ENCODE measurements around the gene BCS1L. TPM values are rescaled to one million over a fixed set of nuclear protein-coding genes. Genes with fewer than 3 reads are reported as not detected.
A peak's percentile ranks its signal among the peaks of the same experiment; 100 is the strongest.

The BCS1L gene
- total and polyA plus RNA-seq, 2 of the 13 experiments (the other 11 are each of a cell fraction or from before 2014, with no cell fraction given) = 48.9 to 76.0 TPM

DNA sequence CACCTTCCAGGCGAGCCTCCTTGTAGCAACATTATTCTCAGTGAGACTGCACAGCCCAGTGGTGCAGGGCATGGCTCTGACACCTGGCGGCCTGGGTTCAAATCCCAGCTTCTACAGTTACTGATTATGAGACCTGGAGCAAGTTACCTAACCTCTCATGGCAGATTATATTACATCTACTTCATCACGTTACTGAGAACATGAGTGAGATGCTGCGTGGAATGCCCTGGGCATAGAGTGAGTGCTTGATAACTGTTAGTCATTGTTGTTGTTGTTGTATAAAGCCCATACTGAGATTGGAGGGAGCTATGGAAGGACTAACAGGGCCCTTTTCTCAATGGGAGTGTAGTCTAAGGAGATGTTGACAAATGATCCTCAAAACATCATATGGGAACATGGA is 33.1 kb upstream of the BCS1L start:
- no peak for FAIRE-seq
- BruUV-seq (replicated peaks) = no TSS peak
- no peak overlapping the region for H3K4me2 ChIP-seq (ENCODE audit: low read depth, low read length)

GRCh38 chr2:218627939-218628338 is 31.5 kb upstream of the BCS1L start:
- POLR2A ChIA-PET = interaction anchor here (1.3 kb wide), 1 partner anchor 20 kb away, joined by 3 read pairs; the partner anchor contains the start of gene PLCD4
- Histone ChIP-seq H3K36me3 (replicated peaks in 1 of 2; ENCODE audit: control insufficient read depth in 1 of 2, insufficient read depth in 2 of 2, low read length in 2 of 2) (no peaks in the 10 kb centered on the region), H3K9me3 (ENCODE audit: low read length) (no peaks in the 10 kb centered on the region), H3K27me3 (ENCODE audit: control insufficient read depth in 1 of 2, insufficient read depth in 2 of 2, low read length in 2 of 2) (peaks cover 1 to 3% of the 10 kb centered on the region in 2 experiments; a peak in 1 of 5 replicates), H3K4me3 (replicated peaks in 1 of 3; ENCODE audit: insufficient read depth in 1 of 3, low read depth in 2 of 3, low read length in 3 of 3) (no peak overlapping the region), H3K9ac (ENCODE audit: insufficient read depth, low read depth, low read length) (no peak overlapping the region), H3K27ac (ENCODE audit: extremely low read length, insufficient read depth, low read length) (no peak overlapping the region), H3K79me2 (ENCODE audit: insufficient read depth, low read length) (no peaks in the 10 kb centered on the region), H2AFZ (ENCODE audit: low read length) (no peak overlapping the region), H3K4me2 (ENCODE audit: low read depth, low read length) (no peak overlapping the region), H4K20me1 (ENCODE audit: insufficient read depth, low read length) (no peaks in the 10 kb centered on the region), H3K4me1 (ENCODE audit: insufficient read depth, low read length) (no peaks in the 10 kb centered on the region)
- intact Hi-C loops (cut with micrococcal nuclease; ENCODE audit: unreplicated experiment) = no loop called here
- WGBS (ENCODE audit: low lambda C conversion rate) = 80% methylated on average over 4 of the region's 4 CpGs
- ATAC-seq (peak; percentile 17; the same call in 2 of the 3 replicates), FAIRE-seq (no peak), DNase-seq (ENCODE audit: low spot score) (no peak)
- BruUV-seq (replicated peaks) = no TSS peak
- CTCF ChIA-PET (ENCODE audit: low intra/inter-chr PET ratio, low total read pairs) = no interaction called here
- TF ChIP-seq ZNF83 (CRISPR knock-in tag; IDR thresholded peaks at IDR 0.05; ENCODE audit: borderline replicate concordance) (no peak), HNRNPK (IDR thresholded peaks at IDR 0.05; ENCODE audit: low read depth, low read length, poor library complexity, severe bottlenecking) (no peak), FOXC1 (CRISPR knock-in tag; IDR thresholded peaks at IDR 0.05; ENCODE audit: borderline replicate concordance) (no peak), AGO2 (optimal IDR thresholded peaks at IDR 0.05; ENCODE audit: low read depth, low read length) (no peak)
- TF ChIP-seq, protein P1, sequence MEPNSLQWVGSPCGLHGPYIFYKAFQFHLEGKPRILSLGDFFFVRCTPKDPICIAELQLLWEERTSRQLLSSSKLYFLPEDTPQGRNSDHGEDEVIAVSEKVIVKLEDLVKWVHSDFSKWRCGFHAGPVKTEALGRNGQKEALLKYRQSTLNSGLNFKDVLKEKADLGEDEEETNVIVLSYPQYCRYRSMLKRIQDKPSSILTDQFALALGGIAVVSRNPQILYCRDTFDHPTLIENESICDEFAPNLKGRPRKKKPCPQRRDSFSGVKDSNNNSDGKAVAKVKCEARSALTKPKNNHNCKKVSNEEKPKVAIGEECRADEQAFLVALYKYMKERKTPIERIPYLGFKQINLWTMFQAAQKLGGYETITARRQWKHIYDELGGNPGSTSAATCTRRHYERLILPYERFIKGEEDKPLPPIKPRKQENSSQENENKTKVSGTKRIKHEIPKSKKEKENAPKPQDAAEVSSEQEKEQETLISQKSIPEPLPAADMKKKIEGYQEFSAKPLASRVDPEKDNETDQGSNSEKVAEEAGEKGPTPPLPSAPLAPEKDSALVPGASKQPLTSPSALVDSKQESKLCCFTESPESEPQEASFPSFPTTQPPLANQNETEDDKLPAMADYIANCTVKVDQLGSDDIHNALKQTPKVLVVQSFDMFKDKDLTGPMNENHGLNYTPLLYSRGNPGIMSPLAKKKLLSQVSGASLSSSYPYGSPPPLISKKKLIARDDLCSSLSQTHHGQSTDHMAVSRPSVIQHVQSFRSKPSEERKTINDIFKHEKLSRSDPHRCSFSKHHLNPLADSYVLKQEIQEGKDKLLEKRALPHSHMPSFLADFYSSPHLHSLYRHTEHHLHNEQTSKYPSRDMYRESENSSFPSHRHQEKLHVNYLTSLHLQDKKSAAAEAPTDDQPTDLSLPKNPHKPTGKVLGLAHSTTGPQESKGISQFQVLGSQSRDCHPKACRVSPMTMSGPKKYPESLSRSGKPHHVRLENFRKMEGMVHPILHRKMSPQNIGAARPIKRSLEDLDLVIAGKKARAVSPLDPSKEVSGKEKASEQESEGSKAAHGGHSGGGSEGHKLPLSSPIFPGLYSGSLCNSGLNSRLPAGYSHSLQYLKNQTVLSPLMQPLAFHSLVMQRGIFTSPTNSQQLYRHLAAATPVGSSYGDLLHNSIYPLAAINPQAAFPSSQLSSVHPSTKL (CRISPR knock-in tag; IDR thresholded peaks at IDR 0.05) = no peak
- in situ Hi-C loops (cut with HindIII; ENCODE audit: extremely low pct_ligation_motif_present, low pct_unique_long_range_greater_than_20kb) = no loop called here

More for the DNA sequence above, 33.1 kb upstream of the BCS1L start:
- 44% methylated on average over 4 of the region's 4 CpGs for WGBS (ENCODE audit: low lambda C conversion rate)
- Histone ChIP-seq H4K20me1 (ENCODE audit: insufficient read depth, low read length) (no peaks in the 10 kb centered on the region), H3K36me3 (replicated peaks in 1 of 2; ENCODE audit: control insufficient read depth in 1 of 2, insufficient read depth in 2 of 2, low read length in 2 of 2) (no peaks in the 10 kb centered on the region), H3K9me3 (ENCODE audit: low read length) (no peaks in the 10 kb centered on the region), H3K9ac (ENCODE audit: insufficient read depth, low read depth, low read length) (no peak overlapping the region), H3K4me1 (ENCODE audit: insufficient read depth, low read length) (no peaks in the 10 kb centered on the region), H3K79me2 (ENCODE audit: insufficient read depth, low read length) (no peaks in the 10 kb centered on the region), H2AFZ (ENCODE audit: low read length) (no peak overlapping the region), H3K4me3 (replicated peaks in 1 of 3; ENCODE audit: insufficient read depth in 1 of 3, low read depth in 2 of 3, low read length in 3 of 3) (no peak overlapping the region), H3K27me3 (ENCODE audit: control insufficient read depth in 1 of 2, insufficient read depth in 2 of 2, low read length in 2 of 2) (peaks cover 1 to 3% of the 10 kb centered on the region in 2 experiments; a peak in 1 of 5 replicates), H3K27ac (ENCODE audit: extremely low read length, insufficient read depth, low read length) (no peak overlapping the region)
- TF ChIP-seq NCOA1 (CRISPR knock-in tag; IDR thresholded peaks at IDR 0.05) (no peak), ZNF780A (CRISPR knock-in tag; IDR thresholded peaks at IDR 0.05) (no peak), ZSCAN29 (CRISPR knock-in tag; conservative IDR thresholded peaks at IDR 0.05) (no peak), SOX13 (IDR thresholded peaks at IDR 0.05) (no peak), SOX13 (CRISPR knock-in tag; conservative IDR thresholded peaks at IDR 0.05 in 1 of 2, IDR thresholded peaks at IDR 0.05 in 1 of 2) (no peak), IKZF1 (IDR thresholded peaks at IDR 0.05) (no peak), KAT8 (CRISPR knock-in tag; IDR thresholded peaks at IDR 0.05) (no peak), DMAP1 (CRISPR knock-in tag; IDR thresholded peaks at IDR 0.05) (no peak), HES4 (CRISPR knock-in tag; IDR thresholded peaks at IDR 0.05; ENCODE audit: borderline replicate concordance) (no peak), FOXP1 (IDR thresholded peaks at IDR 0.05) (no peak), FOXP1 (CRISPR knock-in tag; IDR thresholded peaks at IDR 0.05) (no peak), ELF4 (CRISPR knock-in tag; IDR thresholded peaks at IDR 0.05; ENCODE audit: borderline replicate concordance) (no peak), ZNF333 (CRISPR knock-in tag; IDR thresholded peaks at IDR 0.05; ENCODE audit: borderline replicate concordance) (no peak)
- TF ChIP-seq, protein P2, sequence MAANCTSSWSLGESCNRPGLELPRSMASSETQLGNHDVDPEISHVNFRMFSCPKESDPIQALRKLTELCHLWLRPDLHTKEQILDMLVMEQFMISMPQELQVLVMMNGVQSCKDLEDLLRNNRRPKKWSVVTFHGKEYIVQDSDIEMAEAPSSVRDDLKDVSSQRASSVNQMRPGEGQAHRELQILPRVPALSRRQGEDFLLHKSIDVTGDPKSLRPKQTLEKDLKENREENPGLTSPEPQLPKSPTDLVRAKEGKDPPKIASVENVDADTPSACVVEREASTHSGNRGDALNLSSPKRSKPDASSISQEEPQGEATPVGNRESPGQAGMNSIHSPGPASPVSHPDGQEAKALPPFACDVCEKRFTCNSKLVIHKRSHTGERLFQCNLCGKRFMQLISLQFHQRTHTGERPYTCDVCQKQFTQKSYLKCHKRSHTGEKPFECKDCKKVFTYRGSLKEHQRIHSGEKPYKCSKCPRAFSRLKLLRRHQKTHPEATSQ (CRISPR knock-in tag; IDR thresholded peaks at IDR 0.05; ENCODE audit: borderline replicate concordance) = no peak
- ChIA-PET POLR2A (no interaction called here), CTCF (ENCODE audit: low intra/inter-chr PET ratio, low total read pairs) (no interaction called here)
- intact Hi-C loops (cut with micrococcal nuclease; ENCODE audit: unreplicated experiment) (no loop called here), in situ Hi-C loops (cut with HindIII; ENCODE audit: extremely low pct_ligation_motif_present, low pct_unique_long_range_greater_than_20kb) (no loop called here)
- ATAC-seq (no peak), DNase-seq (ENCODE audit: low spot score) (no peak)

Measured in HepG2 (cell line).